Activated T-cell treated with anti-CD3 and anti-CD28 coated beads for 24 hours (primary cell): ENCODE results near the gene DNAJC15.

Source experiments
- DNase-seq: peaks from one replicate; pipeline ENCODE4 v3.0.0-alpha.2; 2020; ENCODE audit warnings: low read depth

DNAJC15 gene

DNA sequence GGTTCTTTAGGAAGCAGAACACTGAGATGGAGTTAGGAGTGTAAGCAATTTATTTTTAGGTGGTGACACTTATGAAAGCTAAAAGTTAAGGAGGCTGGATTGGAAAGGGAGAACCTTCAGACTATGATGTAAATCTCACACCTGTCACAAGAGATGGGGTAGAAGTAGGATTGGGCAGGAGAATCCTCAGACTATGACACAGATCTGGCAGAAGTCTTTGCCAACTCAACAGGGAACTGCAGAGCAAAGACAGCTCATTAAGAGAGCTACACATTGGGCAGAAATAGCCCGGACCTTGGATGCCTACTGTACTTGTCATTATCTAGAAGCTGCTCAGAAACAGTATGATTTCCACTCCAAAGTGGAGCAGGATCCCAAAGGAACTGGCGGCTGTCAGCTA is 134.4 kb downstream of the DNAJC15 start:
- no peak for DNase-seq

DNA sequence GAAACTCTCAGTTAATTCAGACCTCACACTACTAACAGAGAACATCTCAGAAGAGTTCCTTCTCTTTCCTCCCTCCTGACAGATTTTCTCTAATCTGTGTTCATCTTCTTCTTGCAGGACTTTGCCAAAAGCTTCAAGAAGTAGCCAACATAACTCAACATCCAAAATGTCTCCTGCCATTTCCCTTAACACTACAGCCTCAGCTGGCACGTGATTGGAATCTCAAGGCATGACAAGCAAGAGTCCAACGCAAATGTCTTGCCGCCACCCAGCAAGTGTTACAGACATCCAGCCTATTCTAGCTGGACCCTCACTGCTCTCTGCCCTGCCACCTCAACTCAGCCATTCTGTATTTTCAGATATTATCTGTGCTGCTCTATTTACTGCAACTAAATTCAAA is 135.1 kb downstream of the DNAJC15 start:
- no peak for DNase-seq

- no peak for DNase-seq
Observed at GRCh38 chr13:43159026-43159461, 135.7 kb downstream of the DNAJC15 start.
